ENCODE results near the gene PITX2. TPM values are rescaled to one million over a fixed set of nuclear protein-coding genes. Genes with fewer than 3 reads are reported as not detected.

Gene PITX2
- total RNA-seq, 1 donor, result 0.18 TPM

GRCh38 chr4:110623718-110624397, 981 bp upstream of the PITX2 start:
- no peak overlapping the region for H3K4me3 ChIP-seq (ENCODE audit: low read depth, low read length)
- no peak for TF ChIP-seq CTCF (IDR thresholded peaks at IDR 0.05; ENCODE audit: insufficient read depth, low read length)
- no peak for DNase-seq (ENCODE audit: low read depth)

GRCh38 chr4:110621839-110622751, 782 bp downstream of the PITX2 start:
- no peak for TF ChIP-seq CTCF (IDR thresholded peaks at IDR 0.05; ENCODE audit: insufficient read depth, low read length)
- H3K4me3 ChIP-seq (ENCODE audit: low read depth, low read length), result peak overlapping the region; percentile 59
- DNase-seq (ENCODE audit: low read depth), result no peak

- TF ChIP-seq CTCF (IDR thresholded peaks at IDR 0.05; ENCODE audit: insufficient read depth, low read length), result no peak
- H3K4me3 ChIP-seq (ENCODE audit: low read depth, low read length), result peak overlapping the region; percentile 14
- DNase-seq (ENCODE audit: low read depth), result no peak
Observed at GRCh38 chr4:110621328-110621812, 1.5 kb downstream of the PITX2 start.

GRCh38 chr4:110620691-110621327, 2.1 kb downstream of the PITX2 start:
- no peak overlapping the region for H3K4me3 ChIP-seq (ENCODE audit: low read depth, low read length)
- no peak for TF ChIP-seq CTCF (IDR thresholded peaks at IDR 0.05; ENCODE audit: insufficient read depth, low read length)
- no peak for DNase-seq (ENCODE audit: low read depth)

- TF ChIP-seq CTCF (IDR thresholded peaks at IDR 0.05; ENCODE audit: insufficient read depth, low read length), result no peak
- DNase-seq (ENCODE audit: low read depth), result no peak
- H3K4me3 ChIP-seq (ENCODE audit: low read depth, low read length), result no peak overlapping the region
Observed at GRCh38 chr4:110620322-110620690, 2.6 kb downstream of the PITX2 start.

GRCh38 chr4:110619463-110620247, 3.2 kb downstream of the PITX2 start:
- no peak for TF ChIP-seq CTCF (IDR thresholded peaks at IDR 0.05; ENCODE audit: insufficient read depth, low read length)
- DNase-seq (ENCODE audit: low read depth), result no peak
- no peak overlapping the region for H3K4me3 ChIP-seq (ENCODE audit: low read depth, low read length)

Data from fibroblast of the aortic adventitia (primary cell).